AG08396 (cell line): ENCODE results near the gene AADACL2.

ENCODE experiments used
- DNase-seq: peaks from one replicate; pipeline ENCODE4 v3.0.0; 2012; ENCODE audit warnings: low spot score, mixed read lengths

Gene AADACL2

DNA sequence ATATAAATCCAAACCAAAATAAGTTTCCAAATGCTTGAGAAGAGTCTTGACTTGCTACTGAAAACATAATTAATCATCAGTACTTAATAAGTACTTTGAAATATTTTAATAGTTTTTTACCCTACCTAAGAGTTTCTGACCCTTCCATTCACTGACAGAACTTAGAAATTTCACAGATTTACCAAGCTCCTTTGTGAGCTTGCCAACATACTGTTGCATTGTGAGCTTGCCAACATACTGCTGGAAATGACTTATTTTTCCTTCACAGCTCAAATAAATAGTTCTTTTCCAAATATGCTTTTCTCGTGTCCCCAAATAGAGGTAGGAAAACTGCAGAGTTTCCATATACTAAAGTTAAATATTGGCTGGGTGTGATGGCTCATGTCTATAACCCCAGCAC, 70.5 kb downstream of the AADACL2 start:
- DNase-seq = no peak

DNA sequence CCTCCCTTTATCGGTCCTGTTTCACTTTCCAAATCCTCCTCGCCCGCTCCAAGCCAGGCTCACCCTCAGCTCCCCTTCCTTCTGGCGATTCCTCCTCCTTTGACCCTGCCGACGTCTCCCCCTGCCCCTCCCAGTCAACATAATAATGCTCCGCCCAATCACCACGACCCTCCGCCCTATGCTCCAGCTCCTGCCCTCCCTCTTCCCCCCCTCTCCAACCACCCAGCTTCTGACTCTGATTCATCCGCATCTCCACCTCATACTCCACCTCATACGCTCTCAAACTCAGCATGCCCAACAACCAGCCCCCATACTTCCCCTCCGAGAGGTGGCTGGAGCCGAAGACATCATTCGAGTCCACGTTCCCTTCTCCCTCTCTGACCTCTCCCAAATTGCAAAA, 73.1 kb downstream of the AADACL2 start:
- DNase-seq = no peak
